HCT116 (cell line): Measurements from ENCODE around the gene TTLL11. TPM values are rescaled to one million over a fixed set of nuclear protein-coding genes. Genes with fewer than 3 reads are reported as not detected.

Experiments
- ATAC-seq: fragments of 200-7000 bp; cut with Tn5 transposase; 2 replicates; pipeline ENCODE4 v1.9.1; 2020; ENCODE audit warnings: mild to moderate bottlenecking, moderate library complexity
- BruUV-seq: library from RNA; stranded (reverse); fragments of 400-500 nt; replicated peaks from 2 replicates; lab custom pipeline; 2021; lab: Mats Ljungman, UMichigan
- CTCF ChIA-PET: fragments of 300-600 bp; sonication (Branson Sonifier 250); formaldehyde crosslinking; loops from one replicate; lab custom pipeline; 2021; ENCODE audit warnings: antibody characterized with exemption; lab: Charles Lee
- POLR2A ChIA-PET: fragments of 300-600, 350-600 bp; sonication (Branson Sonifier 250); formaldehyde crosslinking; loops from one replicate; lab custom pipeline; 2021; ENCODE audit warnings: antibody characterized with exemption; lab: Charles Lee
- RAD21 ChIA-PET, 2 experiments: fragments of 300-600 bp; sonication (Branson Sonifier 250); formaldehyde crosslinking; loops; one replicate each; lab custom pipeline; 2023; ENCODE audit warnings: low total read pairs in 2 of 2; ENCODE audit not compliant: uncharacterized antibody in 2 of 2, unreplicated experiment in 2 of 2, low non-redundant PET in 1 of 2; lab: Charles Lee
- DNase-seq: peaks from one replicate; pipeline ENCODE4 v3.0.0-alpha.2; 2010; ENCODE audit warnings: low read depth, low spot score
- H2AFZ ChIP-seq: fragments of 200-600 bp; shearing (Covaris generic), sonication (generic); 2 replicates; pipeline ENCODE4 v1.6.1; 2017; ENCODE audit warnings: low read depth, mixed run types, mixed read lengths, antibody characterized with exemption, low read length; ENCODE audit not compliant: poor library complexity, severe bottlenecking
- H3K27ac ChIP-seq: 2 replicates; pipeline ENCODE4 v1.5.1; 2012; ENCODE audit warnings: low read depth, low read length
- H3K27me3 ChIP-seq: fragments of 200-600 bp; sonication (generic); 2 replicates; pipeline ENCODE4 v1.6.1; 2016; ENCODE audit warnings: mixed run types, low read length, mixed read lengths; ENCODE audit not compliant: insufficient read depth
- H3K36me3 ChIP-seq, 2 experiments: fragments of 200-500 bp in 1 of 2; fragments of 200-600 bp in 1 of 2; sonication (Bioruptor generic) in 1 of 2; sonication (generic) in 1 of 2; 2 replicates each; pipeline versions ENCODE4 v1.5.1 to v1.6.1; 2014 to 2016; ENCODE audit warnings: low read length in 2 of 2, inconsistent platforms in 1 of 2, mixed read lengths in 1 of 2, mixed run types in 1 of 2; ENCODE audit not compliant: insufficient read depth in 2 of 2, control insufficient read depth in 1 of 2
- H3K4me1 ChIP-seq, 2 experiments: fragments of 200-600 bp in 1 of 2; sonication (generic) in 1 of 2; 2 replicates each; pipeline versions ENCODE4 v1.5.1 to v1.6.1; 2012 to 2017; ENCODE audit warnings: low read length in 2 of 2, inconsistent platforms in 1 of 2, mild to moderate bottlenecking in 1 of 2, mixed read lengths in 1 of 2, mixed run types in 1 of 2, moderate library complexity in 1 of 2; ENCODE audit not compliant: insufficient read depth in 2 of 2, control insufficient read depth in 1 of 2
- H3K4me2 ChIP-seq: fragments of 200-600 bp; sonication (generic); 2 replicates; pipeline ENCODE4 v1.6.1; 2017; ENCODE audit warnings: mixed run types, low read length, mixed read lengths
- H3K4me3 ChIP-seq, 2 experiments: fragments of 200-600 bp in 1 of 2; sonication (generic) in 1 of 2; replicated peaks in 1 of 2; 2 replicates each; pipeline ENCODE4 v1.5.1; 2011 to 2016; ENCODE audit warnings: low read length in 2 of 2, control low read depth in 1 of 2, low read depth in 1 of 2, mild to moderate bottlenecking in 1 of 2, mixed read lengths in 1 of 2, mixed run types in 1 of 2
- H3K79me2 ChIP-seq: fragments of 200-600 bp; sonication (generic); 2 replicates; pipeline ENCODE4 v1.6.1; 2017; ENCODE audit warnings: mild to moderate bottlenecking, mixed run types, low read length, moderate library complexity, mixed read lengths; ENCODE audit not compliant: insufficient read depth
- H3K9ac ChIP-seq: fragments of 200-600 bp; sonication (generic); 2 replicates; pipeline ENCODE4 v1.6.1; 2016; ENCODE audit warnings: low read length, mixed read lengths
- H3K9me2 ChIP-seq: fragments of 200-600 bp; sonication (generic), shearing (Covaris generic); 2 replicates; pipeline ENCODE4 v1.6.1; 2017; ENCODE audit warnings: mixed run types, mild to moderate bottlenecking, moderate library complexity; ENCODE audit not compliant: insufficient read depth
- H3K9me3 ChIP-seq, 2 experiments: fragments of 200-500 bp in 1 of 2; fragments of 200-600 bp in 1 of 2; sonication (Bioruptor generic) in 1 of 2; sonication (generic) in 1 of 2; 2 replicates each; pipeline ENCODE4 v1.6.1; 2014 to 2017; ENCODE audit warnings: low read length in 2 of 2, mixed read lengths in 2 of 2, inconsistent platforms in 1 of 2, low read depth in 1 of 2, mild to moderate bottlenecking in 1 of 2, mixed run types in 1 of 2, moderate library complexity in 1 of 2; ENCODE audit not compliant: control insufficient read depth in 1 of 2, insufficient read depth in 1 of 2
- H4K20me1 ChIP-seq: fragments of 200-600 bp; sonication (generic), shearing (Covaris generic); 2 replicates; pipeline ENCODE4 v1.6.1; 2017; ENCODE audit warnings: mixed run types, mild to moderate bottlenecking, moderate library complexity; ENCODE audit not compliant: insufficient read depth
- CEBPB ChIP-seq: IDR thresholded peaks from 2 replicates; pipeline ENCODE4 v1.6.1; 2012; ENCODE audit warnings: low read depth
- EGR1 ChIP-seq: IDR thresholded peaks from 2 replicates; pipeline ENCODE4 v1.6.1; 2012; ENCODE audit warnings: low read depth
- ELF1 ChIP-seq: IDR thresholded peaks from 2 replicates; pipeline ENCODE4 v1.6.1; 2012; ENCODE audit warnings: low read depth, borderline replicate concordance
- EZH2phosphoT487 ChIP-seq: fragments of 200-600 bp; IDR thresholded peaks from 2 replicates; pipeline ENCODE4 v1.6.1; 2018; ENCODE audit warnings: antibody characterized with exemption, borderline replicate concordance
- FOSL1 ChIP-seq: IDR thresholded peaks from 2 replicates; pipeline ENCODE4 v1.6.1; 2012; ENCODE audit warnings: low read depth
- JUND ChIP-seq: IDR thresholded peaks from 2 replicates; pipeline ENCODE4 v1.6.1; 2012
- POLR2AphosphoS5 ChIP-seq: IDR thresholded peaks from 2 replicates; pipeline ENCODE4 v1.6.1; 2011; ENCODE audit warnings: mild to moderate bottlenecking, low read depth, low read length, moderate library complexity
- SIN3A ChIP-seq: IDR thresholded peaks from 2 replicates; pipeline ENCODE4 v1.6.1; 2012; ENCODE audit warnings: low read depth
- SP1 ChIP-seq: IDR thresholded peaks from 2 replicates; pipeline ENCODE4 v1.6.1; 2012; ENCODE audit warnings: low read depth
- SRF ChIP-seq: IDR thresholded peaks from 2 replicates; pipeline ENCODE4 v1.6.1; 2012; ENCODE audit warnings: low read depth
- TCF7L2 ChIP-seq: IDR thresholded peaks from 2 replicates; pipeline ENCODE4 v1.7.0; 2011; ENCODE audit warnings: borderline replicate concordance, inconsistent platforms; ENCODE audit not compliant: insufficient read depth, insufficient read length; ENCODE audit errors: extremely low read depth
- ZBTB33 ChIP-seq: IDR thresholded peaks from 2 replicates; pipeline ENCODE4 v1.6.1; 2011; ENCODE audit warnings: mild to moderate bottlenecking, low read length, moderate library complexity; ENCODE audit not compliant: insufficient replicate concordance; ENCODE audit errors: extremely low read depth
- intact Hi-C: fragments of 100-400 bp; cut with micrococcal nuclease; formaldehyde crosslinking; loops from 2 replicates; pipeline ENCODE4 v1.10.0; 2022
- total RNA-seq: library from RNA; stranded (reverse); gene quantifications from one replicate; pipeline ENCODE4 v1.2.1, GENCODE V29; 2021; ENCODE audit not compliant: unreplicated experiment

TTLL11 gene
- total RNA-seq, 1 experiment from 2014 or later: 2.2 TPM

- H3K9me2 ChIP-seq: no peaks in the 10 kb centered on the region
- no peaks in the 10 kb centered on the region for H3K27me3 ChIP-seq
- no peak overlapping the region for H3K4me3 ChIP-seq
- no peak for TF ChIP-seq SRF
- TF ChIP-seq ELF1: no peak
- no peak for TF ChIP-seq SIN3A
- TF ChIP-seq POLR2AphosphoS5: no peak
- no peak for TF ChIP-seq FOSL1
- no peak for TF ChIP-seq CEBPB
- TF ChIP-seq SP1: no peak
- TF ChIP-seq JUND: no peak
- TF ChIP-seq TCF7L2: no peak
- no peak for TF ChIP-seq EGR1
- no peak for TF ChIP-seq EZH2phosphoT487
- TF ChIP-seq ZBTB33: no peak
- no peak overlapping the region for H3K9ac ChIP-seq
- H4K20me1 ChIP-seq: no peaks in the 10 kb centered on the region
- H3K36me3 ChIP-seq: no peaks in the 10 kb centered on the region
- H3K9me3 ChIP-seq: no peaks in the 10 kb centered on the region
- CTCF ChIA-PET: no interaction called here
- no peaks in the 10 kb centered on the region for H3K79me2 ChIP-seq
- H2AFZ ChIP-seq: no peak overlapping the region
- H3K4me2 ChIP-seq: no peak overlapping the region
- BruUV-seq: no TSS peak
- POLR2A ChIA-PET: no interaction called here
- intact Hi-C loops: no loop called here
- RAD21 ChIA-PET: no interaction called here
- no peaks in the 10 kb centered on the region for H3K4me1 ChIP-seq
- no peak for ATAC-seq
- H3K27ac ChIP-seq: no peak overlapping the region
- no peak for DNase-seq
These were observed 59.2 kb downstream of the TTLL11 start for GRCh38 chr9:122033775-122034373.
